ENCODE results near the gene LRMDA.

LRMDA gene

GRCh38 chr10:76175533-76176165 lies 744.2 kb downstream of the LRMDA start:
- peak; percentile 2 for DNase-seq (ENCODE audit: low spot score)

GRCh38 chr10:76176166-76176550 lies 744.7 kb downstream of the LRMDA start:
- no peak for DNase-seq (ENCODE audit: low spot score)

GRCh38 chr10:76177936-76178335 lies 746.5 kb downstream of the LRMDA start:
- DNase-seq (ENCODE audit: low spot score), result no peak

- DNase-seq (ENCODE audit: low spot score), result no peak
Measured at GRCh38 chr10:76178532-76179292, 747.3 kb downstream of the LRMDA start.

DNA sequence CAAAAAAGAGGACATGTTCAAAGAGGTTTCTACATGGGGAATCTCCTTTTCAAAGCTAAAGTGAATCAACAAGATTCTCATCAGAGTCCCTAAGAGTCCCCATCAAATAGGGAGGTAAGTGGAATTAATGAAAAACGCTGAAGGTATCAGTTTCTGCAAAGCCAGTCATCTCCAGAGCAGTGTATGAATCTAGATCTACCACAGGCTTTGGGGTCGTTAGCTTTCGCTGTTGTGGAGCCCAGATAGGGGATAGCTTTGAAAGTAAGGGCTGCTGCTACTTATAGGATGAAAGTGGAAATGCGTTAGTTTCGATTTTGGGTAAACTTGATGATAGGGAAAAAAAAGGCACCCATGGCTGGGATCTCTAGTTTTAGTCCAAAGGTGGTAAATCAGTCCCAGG lies 748.4 kb downstream of the LRMDA start:
- DNase-seq (ENCODE audit: low spot score), result no peak

DNA sequence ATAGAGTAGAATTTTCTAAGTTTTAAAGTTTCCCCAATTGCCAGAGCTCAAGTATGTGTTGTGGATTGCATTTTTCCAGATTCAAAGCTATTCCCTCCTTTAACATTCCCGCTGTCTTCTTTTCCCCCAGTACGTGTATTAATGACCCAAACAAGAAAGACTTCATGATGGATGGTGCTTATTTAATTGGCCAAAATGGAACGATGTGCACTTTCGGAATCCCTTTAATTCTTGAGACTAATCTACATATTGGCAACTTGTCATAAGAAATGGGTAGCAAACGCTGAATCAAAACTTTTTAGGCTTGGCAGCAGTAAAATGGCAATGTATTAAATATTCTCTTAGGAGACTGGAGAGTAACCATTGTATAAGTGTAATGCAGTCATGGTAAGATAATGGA lies 753.2 kb downstream of the LRMDA start:
- no peak for DNase-seq (ENCODE audit: low spot score)

GRCh38 chr10:76185471-76186301 lies 754.3 kb downstream of the LRMDA start:
- no peak for DNase-seq (ENCODE audit: low spot score)

DNA sequence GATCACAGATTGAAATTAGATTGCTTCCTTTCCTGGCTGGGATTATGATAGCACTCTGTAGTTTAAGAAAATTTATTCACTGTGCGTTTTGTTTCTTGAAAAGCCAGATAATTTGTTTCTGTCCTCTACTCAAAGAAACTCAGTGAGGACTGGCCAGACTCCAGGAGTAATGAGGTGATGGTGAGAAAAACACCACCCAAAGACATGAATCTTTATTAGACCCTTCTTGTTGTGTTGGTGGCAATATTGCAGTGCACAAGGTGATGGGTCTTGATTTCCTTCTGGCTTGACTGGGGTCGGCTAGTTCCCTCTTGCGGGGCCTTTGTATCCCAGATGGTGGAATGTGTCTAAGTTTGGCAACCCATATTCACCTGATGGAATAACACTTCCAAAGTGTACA lies 756.8 kb downstream of the LRMDA start:
- no peak for DNase-seq (ENCODE audit: low spot score)

- DNase-seq (ENCODE audit: low spot score), result no peak
Measured at GRCh38 chr10:76190634-76191270, 759.3 kb downstream of the LRMDA start.

- no peak for DNase-seq (ENCODE audit: low spot score)
Measured at GRCh38 chr10:76191336-76191735, 759.9 kb downstream of the LRMDA start.

DNA sequence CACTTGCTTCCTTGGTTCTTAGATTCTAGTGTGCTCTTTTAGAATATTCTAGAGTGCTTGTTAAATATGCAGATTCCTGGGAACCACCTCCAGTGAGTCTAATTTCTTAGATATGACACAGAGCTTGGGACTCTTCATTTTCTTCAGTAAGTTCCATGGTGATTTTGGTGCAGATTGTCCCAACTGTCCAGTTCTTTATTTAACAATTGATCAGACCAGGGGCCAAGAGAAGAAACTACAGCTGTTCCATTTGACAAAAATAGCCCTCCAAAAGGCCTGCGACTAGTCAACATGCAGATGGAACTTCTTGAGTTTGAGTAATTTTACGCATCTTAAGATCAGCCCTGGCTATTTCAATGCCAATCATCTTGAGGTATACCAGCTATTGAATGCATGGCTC lies 760.7 kb downstream of the LRMDA start:
- no peak for DNase-seq (ENCODE audit: low spot score)

- no peak for DNase-seq (ENCODE audit: low spot score)
Measured at GRCh38 chr10:76192694-76193320, 761.4 kb downstream of the LRMDA start.

DNA sequence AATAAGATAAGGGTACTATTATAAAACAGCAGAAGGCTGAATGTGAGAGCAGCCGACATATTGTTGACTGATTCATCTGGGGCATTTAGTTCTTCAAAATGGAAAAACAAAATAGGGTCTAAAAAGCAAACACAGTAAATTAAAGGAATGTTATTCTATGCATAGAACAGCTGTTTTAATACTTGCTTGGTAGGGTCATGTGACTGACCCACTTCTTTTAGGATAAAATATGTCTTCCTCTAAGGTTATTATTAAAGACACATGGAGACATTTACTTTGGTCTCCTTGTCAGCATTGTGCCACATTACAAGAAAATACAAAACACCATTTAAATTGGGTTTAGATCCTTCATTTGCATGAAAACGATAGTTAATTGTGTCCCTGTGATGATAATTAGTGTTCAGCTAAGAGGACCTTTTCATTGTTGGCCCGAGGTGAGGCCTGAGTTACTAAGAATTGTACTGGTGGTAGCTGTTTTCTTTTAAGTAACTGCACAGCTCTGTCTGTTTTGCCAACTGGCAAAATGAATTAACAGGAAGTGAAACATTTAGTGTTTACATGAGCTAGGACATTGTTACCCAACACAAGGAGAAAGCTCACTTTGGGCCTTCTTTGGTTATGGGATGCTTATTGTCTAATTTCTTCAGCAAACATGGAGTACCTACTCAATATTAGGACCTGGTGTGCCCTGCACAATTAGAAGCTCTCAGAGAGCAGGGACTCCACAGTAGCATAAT lies 764.4 kb downstream of the LRMDA start:
- no peak for DNase-seq (ENCODE audit: low spot score)

GRCh38 chr10:76197293-76197692 lies 765.9 kb downstream of the LRMDA start:
- DNase-seq (ENCODE audit: low spot score), result no peak

GRCh38 chr10:76198287-76199035 lies 767.0 kb downstream of the LRMDA start:
- DNase-seq (ENCODE audit: low spot score), result no peak

DNA sequence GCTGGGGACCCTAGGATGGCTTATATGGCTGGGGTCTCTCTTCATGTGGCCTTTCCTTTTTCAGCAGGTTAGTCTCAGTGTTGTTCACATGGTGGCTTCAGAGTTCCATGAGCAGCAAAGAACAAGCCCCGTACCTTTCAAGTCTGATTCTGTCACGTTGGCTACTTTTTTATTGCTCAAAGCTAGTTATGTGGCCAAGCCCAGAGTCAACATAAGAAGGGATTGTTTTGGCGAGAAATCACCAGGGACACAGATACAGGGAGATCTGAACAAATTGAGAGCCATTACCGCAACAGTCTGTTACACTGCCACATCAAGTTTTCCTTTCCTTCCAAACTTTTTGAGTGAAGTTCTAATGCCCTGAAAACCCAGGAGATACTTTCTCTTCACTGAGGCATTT lies 770.5 kb downstream of the LRMDA start:
- no peak for DNase-seq (ENCODE audit: low spot score)

DNA sequence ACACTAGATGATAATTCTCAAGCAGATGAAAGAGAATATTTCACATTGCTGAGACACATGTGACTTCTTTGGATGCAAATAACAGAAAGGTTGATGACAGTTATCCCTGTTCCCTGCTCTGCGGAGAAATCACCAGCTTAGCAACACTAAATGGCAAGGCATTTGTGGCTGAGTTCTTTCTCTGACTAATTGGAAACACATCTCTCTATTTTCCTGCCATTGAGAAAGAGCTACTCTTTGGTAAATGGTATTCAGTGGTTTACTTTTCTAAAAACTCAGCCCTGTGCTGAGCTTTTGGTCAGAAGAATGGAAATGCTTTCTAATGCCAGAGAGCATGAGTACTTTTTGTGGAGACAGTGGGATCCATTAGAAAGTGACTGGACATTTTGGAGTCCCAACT lies 771.4 kb downstream of the LRMDA start:
- no peak for DNase-seq (ENCODE audit: low spot score)

- no peak for DNase-seq (ENCODE audit: low spot score)
Measured at GRCh38 chr10:76205361-76205760, 773.9 kb downstream of the LRMDA start.

DNA sequence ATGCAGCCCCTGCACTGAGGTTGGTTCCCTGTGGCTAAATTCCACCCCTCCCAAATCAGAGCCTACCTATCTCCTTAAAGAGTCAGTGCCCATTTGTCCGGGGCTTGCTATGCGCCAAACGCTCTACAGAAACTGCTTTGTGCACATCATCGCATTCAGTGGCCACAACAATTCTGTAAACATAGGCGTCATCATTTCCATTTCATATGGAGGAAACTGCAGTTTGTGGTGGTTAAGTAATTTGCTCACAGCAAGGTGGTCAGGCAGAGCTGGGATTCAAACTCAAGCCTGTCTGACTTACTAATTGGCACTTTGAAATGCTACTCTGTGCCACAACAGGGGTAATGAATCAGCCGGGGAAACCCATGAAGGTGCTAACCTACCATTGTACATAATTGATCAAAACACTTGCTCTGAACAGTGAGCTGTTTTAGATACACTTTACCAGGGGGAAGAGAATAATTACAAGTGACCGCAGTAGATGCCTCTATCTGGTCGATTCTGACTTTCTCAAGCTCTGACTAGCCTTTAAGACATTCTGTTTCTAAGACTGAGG lies 775.5 kb downstream of the LRMDA start:
- DNase-seq (ENCODE audit: low spot score), result no peak

GRCh38 chr10:76209135-76209534 lies 777.7 kb downstream of the LRMDA start:
- no peak for DNase-seq (ENCODE audit: low spot score)

All from cerebellar cortex (tissue), 1 donor.